ENCODE results near the gene MYD88.

DNA sequence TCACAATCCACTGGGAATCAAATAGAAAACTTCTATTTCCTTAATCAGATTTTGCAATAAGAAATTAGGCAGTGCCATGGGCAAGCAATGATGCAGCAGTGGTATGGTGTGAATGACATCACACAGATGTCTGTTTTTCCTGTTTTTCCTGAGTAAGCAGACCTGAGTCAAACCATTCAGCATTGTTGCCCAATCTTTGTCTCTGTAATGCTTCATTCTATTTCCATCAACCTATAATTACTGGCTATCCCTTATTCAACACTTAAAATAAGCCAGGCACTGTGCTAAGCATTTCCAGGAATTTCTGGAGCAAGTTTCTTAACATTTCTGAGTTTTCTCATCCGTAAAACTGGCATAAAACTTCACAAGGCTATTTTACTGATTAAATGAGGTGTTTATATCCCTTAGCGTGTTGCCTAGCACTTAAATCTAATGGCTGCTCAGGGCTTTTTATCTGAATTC lies 15.6 kb downstream of the MYD88 start:
- TF ChIP-seq CTCF (IDR thresholded peaks at IDR 0.05) (no peak), ATF1 (CRISPR knock-in tag; IDR thresholded peaks at IDR 0.05) (no peak), TEAD4 (CRISPR knock-in tag; IDR thresholded peaks at IDR 0.05) (no peak), SP1 (CRISPR knock-in tag; conservative IDR thresholded peaks at IDR 0.05) (no peak), FOXJ3 (CRISPR knock-in tag; IDR thresholded peaks at IDR 0.05; ENCODE audit: borderline replicate concordance) (no peak), CREB1 (CRISPR knock-in tag; IDR thresholded peaks at IDR 0.05) (no peak), IRF1 (CRISPR knock-in tag; IDR thresholded peaks at IDR 0.05) (no peak), ETV6 (CRISPR knock-in tag; IDR thresholded peaks at IDR 0.05) (no peak), ZNF138 (CRISPR knock-in tag; conservative IDR thresholded peaks at IDR 0.05) (no peak), MAX (CRISPR knock-in tag; IDR thresholded peaks at IDR 0.05) (no peak), GRHL2 (CRISPR knock-in tag; IDR thresholded peaks at IDR 0.05; ENCODE audit: insufficient replicate concordance, severe bottlenecking) (no peak), FOXP1 (CRISPR knock-in tag; IDR thresholded peaks at IDR 0.05; ENCODE audit: borderline replicate concordance) (no peak), NR2C2 (CRISPR knock-in tag; IDR thresholded peaks at IDR 0.05) (no peak)
- TF ChIP-seq, protein P1, sequence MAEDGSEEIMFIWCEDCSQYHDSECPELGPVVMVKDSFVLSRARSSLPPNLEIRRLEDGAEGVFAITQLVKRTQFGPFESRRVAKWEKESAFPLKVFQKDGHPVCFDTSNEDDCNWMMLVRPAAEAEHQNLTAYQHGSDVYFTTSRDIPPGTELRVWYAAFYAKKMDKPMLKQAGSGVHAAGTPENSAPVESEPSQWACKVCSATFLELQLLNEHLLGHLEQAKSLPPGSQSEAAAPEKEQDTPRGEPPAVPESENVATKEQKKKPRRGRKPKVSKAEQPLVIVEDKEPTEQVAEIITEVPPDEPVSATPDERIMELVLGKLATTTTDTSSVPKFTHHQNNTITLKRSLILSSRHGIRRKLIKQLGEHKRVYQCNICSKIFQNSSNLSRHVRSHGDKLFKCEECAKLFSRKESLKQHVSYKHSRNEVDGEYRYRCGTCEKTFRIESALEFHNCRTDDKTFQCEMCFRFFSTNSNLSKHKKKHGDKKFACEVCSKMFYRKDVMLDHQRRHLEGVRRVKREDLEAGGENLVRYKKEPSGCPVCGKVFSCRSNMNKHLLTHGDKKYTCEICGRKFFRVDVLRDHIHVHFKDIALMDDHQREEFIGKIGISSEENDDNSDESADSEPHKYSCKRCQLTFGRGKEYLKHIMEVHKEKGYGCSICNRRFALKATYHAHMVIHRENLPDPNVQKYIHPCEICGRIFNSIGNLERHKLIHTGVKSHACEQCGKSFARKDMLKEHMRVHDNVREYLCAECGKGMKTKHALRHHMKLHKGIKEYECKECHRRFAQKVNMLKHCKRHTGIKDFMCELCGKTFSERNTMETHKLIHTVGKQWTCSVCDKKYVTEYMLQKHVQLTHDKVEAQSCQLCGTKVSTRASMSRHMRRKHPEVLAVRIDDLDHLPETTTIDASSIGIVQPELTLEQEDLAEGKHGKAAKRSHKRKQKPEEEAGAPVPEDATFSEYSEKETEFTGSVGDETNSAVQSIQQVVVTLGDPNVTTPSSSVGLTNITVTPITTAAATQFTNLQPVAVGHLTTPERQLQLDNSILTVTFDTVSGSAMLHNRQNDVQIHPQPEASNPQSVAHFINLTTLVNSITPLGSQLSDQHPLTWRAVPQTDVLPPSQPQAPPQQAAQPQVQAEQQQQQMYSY (CRISPR knock-in tag; IDR thresholded peaks at IDR 0.05): no peak
